GM12878 (cell line): ENCODE measurements around the gene NEMF. TPM values are rescaled to one million over a fixed set of nuclear protein-coding genes. Genes with fewer than 3 reads are reported as not detected.

Experiments used
- EED ChIP-seq: sonication (generic); IDR thresholded peaks from 2 replicates; pipeline ENCODE4 v1.6.1; 2016; ENCODE audit warnings: antibody characterized with exemption, low read depth
- ESRRA ChIP-seq: IDR thresholded peaks from 2 replicates; pipeline ENCODE4 v1.6.1; 2012; ENCODE audit warnings: mild to moderate bottlenecking, low read length, improper control_type of control experiment
- EZH2 ChIP-seq: IDR thresholded peaks from 2 replicates; pipeline ENCODE4 v1.6.1; 2012; ENCODE audit warnings: low read depth, mild to moderate bottlenecking, control low read depth, inconsistent platforms, low read length, borderline replicate concordance; ENCODE audit not compliant: control insufficient read depth
- FOS ChIP-seq: IDR thresholded peaks from 3 replicates; pipeline ENCODE4 v1.6.1; 2011; ENCODE audit warnings: borderline replicate concordance; ENCODE audit not compliant: insufficient read length; ENCODE audit errors: extremely low read depth
- HDGF ChIP-seq: fragments of 450-650 bp; IDR thresholded peaks from 2 replicates; pipeline ENCODE4 v1.6.1; 2016; ENCODE audit warnings: antibody characterized with exemption
- NR2C1 ChIP-seq: fragments of 450-650 bp; IDR thresholded peaks from 2 replicates; pipeline ENCODE4 v1.6.1; 2017; ENCODE audit warnings: antibody characterized with exemption, mild to moderate bottlenecking, moderate library complexity
- PAX5 ChIP-seq: IDR thresholded peaks from 2 replicates; pipeline ENCODE4 v1.6.1; 2011; ENCODE audit warnings: low read depth, low read length, borderline replicate concordance
- SIX5 ChIP-seq: IDR thresholded peaks from 2 replicates; pipeline ENCODE4 v1.6.1; 2011; ENCODE audit warnings: mild to moderate bottlenecking, low read depth, low read length, moderate library complexity; ENCODE audit not compliant: severe bottlenecking
- SMAD1 ChIP-seq: fragments of 450-650 bp; IDR thresholded peaks from 2 replicates; pipeline ENCODE4 v1.6.1; 2018; ENCODE audit warnings: mild to moderate bottlenecking, low read depth; ENCODE audit not compliant: partially characterized antibody
- SMARCA5 ChIP-seq: fragments of 450-650 bp; IDR thresholded peaks from 2 replicates; pipeline ENCODE4 v1.6.1; 2017; ENCODE audit warnings: mild to moderate bottlenecking
- STAT1 ChIP-seq: fragments of 450-650 bp; conservative IDR thresholded peaks from 2 replicates; pipeline ENCODE4 v1.6.1; 2014; ENCODE audit warnings: antibody characterized with exemption, mild to moderate bottlenecking
- WRNIP1 ChIP-seq: IDR thresholded peaks from 2 replicates; pipeline ENCODE4 v1.6.1; 2011; ENCODE audit warnings: low read depth, low read length, improper control_type of control experiment, borderline replicate concordance
- ZNF384 ChIP-seq: IDR thresholded peaks from 2 replicates; pipeline ENCODE4 v1.6.1; 2012; ENCODE audit warnings: low read depth, mild to moderate bottlenecking, low read length, improper control_type of control experiment, borderline replicate concordance
- ZZZ3 ChIP-seq: IDR thresholded peaks from 2 replicates; pipeline ENCODE4 v1.6.1; 2011; ENCODE audit warnings: low read depth; ENCODE audit not compliant: control insufficient read depth, insufficient read length
- polyA plus RNA-seq, 11 experiments: library from polyadenylated mRNA; depleted of rRNA in 4 of 11; unstranded in 6 of 11; stranded (reverse) in 5 of 11; fragments of >200 nt; fragmentation: Nextera tagmentation in 4 of 11; fragmentation: Illumina TruSeq in 1 of 11; extraction: Ambion mirVana in 4 of 11; extraction: Trizol in 1 of 11; gene quantifications; 1 replicate in 1 of 11; 2 replicates in 10 of 11; pipeline versions ENCODE4 v1.2.1 to v1.2.3, GENCODE V29; 2011 to 2016; ENCODE audit warnings: inconsistent platforms in 2 of 11, missing spikeins in 2 of 11, low read depth in 1 of 11
- total RNA-seq, 4 experiments: library from RNA; depleted of rRNA in 3 of 4; stranded (reverse); fragments of >200 nt in 3 of 4; fragmentation: Illumina TruSeq in 1 of 4; extraction: Trizol in 1 of 4; gene quantifications; 2 replicates each; pipeline versions ENCODE4 v1.2.1 to v1.2.3, GENCODE V29; 2013 to 2021
- TF ChIP-seq, protein P1 (sequence below): fragments of 450-650 bp; IDR thresholded peaks from 2 replicates; pipeline ENCODE4 v1.6.1; 2016; ENCODE audit warnings: mild to moderate bottlenecking
- TF ChIP-seq, protein P2 (sequence below): IDR thresholded peaks from 2 replicates; pipeline ENCODE4 v1.6.1; 2012; ENCODE audit warnings: low read depth, low read length, improper control_type of control experiment
- TF ChIP-seq, protein P3 (sequence below): IDR thresholded peaks from 2 replicates; pipeline ENCODE4 v1.6.1; 2012; ENCODE audit warnings: improper control_type of control experiment, low read depth, low read length; ENCODE audit not compliant: insufficient replicate concordance
- TF ChIP-seq, protein P4 (sequence below): fragments of 450-650 bp; IDR thresholded peaks from 2 replicates; pipeline ENCODE4 v1.6.1; 2017; ENCODE audit warnings: borderline replicate concordance
- TF ChIP-seq, protein P5 (sequence below): fragments of 450-650 bp; IDR thresholded peaks from 2 replicates; pipeline ENCODE4 v1.6.1; 2014; ENCODE audit warnings: mild to moderate bottlenecking

The NEMF gene
- total and polyA plus RNA-seq, 10 of the 15 experiments (the other 5 are each of a cell fraction or from before 2014, with no cell fraction given) = 31.5 to 80.1 (median 61.1) TPM

DNA sequence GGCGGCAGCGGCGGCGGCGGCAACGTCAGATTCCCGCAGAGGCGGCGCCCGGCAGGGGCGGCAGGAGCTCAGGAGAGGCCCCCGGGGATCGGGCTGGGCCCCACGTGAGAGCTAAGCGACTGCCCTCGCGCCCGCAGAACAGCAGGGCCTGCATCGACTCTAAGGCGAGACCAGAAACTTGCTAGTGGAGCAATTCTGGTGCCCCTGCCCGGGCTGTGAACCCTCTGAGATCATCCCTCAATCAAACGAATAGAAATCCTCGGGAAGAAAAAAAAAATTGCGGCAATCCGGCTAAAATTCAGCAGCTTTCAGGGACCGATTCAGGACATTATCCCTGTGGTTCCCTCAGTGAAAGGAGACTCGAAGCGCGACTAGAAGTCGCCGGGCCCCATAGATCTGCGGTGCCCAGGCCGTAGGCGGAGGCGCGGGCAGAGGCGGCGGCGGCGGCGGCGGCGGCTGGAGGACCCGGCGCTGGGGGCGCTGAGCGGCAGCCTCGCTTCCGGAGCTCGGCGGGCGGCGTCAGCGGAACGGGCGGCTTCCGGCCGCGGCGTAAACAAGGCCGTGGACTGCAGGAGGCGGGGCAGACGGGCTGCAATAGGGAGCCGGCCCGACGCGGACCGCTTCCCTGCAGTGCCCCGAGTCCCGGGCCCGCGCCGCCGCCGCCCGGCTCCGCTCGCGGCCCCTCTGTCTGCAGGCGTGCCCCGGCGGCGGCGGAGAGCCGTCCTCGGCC lies 84.9 kb downstream of the NEMF start, which contains the start of gene KLHDC2 (continued):
- TF ChIP-seq, protein P1, sequence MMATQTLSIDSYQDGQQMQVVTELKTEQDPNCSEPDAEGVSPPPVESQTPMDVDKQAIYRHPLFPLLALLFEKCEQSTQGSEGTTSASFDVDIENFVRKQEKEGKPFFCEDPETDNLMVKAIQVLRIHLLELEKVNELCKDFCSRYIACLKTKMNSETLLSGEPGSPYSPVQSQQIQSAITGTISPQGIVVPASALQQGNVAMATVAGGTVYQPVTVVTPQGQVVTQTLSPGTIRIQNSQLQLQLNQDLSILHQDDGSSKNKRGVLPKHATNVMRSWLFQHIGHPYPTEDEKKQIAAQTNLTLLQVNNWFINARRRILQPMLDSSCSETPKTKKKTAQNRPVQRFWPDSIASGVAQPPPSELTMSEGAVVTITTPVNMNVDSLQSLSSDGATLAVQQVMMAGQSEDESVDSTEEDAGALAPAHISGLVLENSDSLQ = peak; percentile 17; the same call in 1 of the 2 replicates
- TF ChIP-seq SMAD1 (no peak), FOS (no peak), ZZZ3 (no peak), WRNIP1 (no peak), SIX5 (no peak), EED (no peak; the same call in 1 of the 2 replicates), ZNF384 (no peak), PAX5 (peak; percentile 34; the same call in 1 of the 2 replicates), SMARCA5 (no peak; the same call in 1 of the 2 replicates), NR2C1 (peak; percentile 63), HDGF (no peak), STAT1 (no peak; the same call in 1 of the 2 replicates), ESRRA (no peak), EZH2 (no peak)
- TF ChIP-seq, protein P2, sequence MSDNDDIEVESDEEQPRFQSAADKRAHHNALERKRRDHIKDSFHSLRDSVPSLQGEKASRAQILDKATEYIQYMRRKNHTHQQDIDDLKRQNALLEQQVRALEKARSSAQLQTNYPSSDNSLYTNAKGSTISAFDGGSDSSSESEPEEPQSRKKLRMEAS = peak; percentile 66; the same call in 1 of the 2 replicates
- TF ChIP-seq, protein P3, sequence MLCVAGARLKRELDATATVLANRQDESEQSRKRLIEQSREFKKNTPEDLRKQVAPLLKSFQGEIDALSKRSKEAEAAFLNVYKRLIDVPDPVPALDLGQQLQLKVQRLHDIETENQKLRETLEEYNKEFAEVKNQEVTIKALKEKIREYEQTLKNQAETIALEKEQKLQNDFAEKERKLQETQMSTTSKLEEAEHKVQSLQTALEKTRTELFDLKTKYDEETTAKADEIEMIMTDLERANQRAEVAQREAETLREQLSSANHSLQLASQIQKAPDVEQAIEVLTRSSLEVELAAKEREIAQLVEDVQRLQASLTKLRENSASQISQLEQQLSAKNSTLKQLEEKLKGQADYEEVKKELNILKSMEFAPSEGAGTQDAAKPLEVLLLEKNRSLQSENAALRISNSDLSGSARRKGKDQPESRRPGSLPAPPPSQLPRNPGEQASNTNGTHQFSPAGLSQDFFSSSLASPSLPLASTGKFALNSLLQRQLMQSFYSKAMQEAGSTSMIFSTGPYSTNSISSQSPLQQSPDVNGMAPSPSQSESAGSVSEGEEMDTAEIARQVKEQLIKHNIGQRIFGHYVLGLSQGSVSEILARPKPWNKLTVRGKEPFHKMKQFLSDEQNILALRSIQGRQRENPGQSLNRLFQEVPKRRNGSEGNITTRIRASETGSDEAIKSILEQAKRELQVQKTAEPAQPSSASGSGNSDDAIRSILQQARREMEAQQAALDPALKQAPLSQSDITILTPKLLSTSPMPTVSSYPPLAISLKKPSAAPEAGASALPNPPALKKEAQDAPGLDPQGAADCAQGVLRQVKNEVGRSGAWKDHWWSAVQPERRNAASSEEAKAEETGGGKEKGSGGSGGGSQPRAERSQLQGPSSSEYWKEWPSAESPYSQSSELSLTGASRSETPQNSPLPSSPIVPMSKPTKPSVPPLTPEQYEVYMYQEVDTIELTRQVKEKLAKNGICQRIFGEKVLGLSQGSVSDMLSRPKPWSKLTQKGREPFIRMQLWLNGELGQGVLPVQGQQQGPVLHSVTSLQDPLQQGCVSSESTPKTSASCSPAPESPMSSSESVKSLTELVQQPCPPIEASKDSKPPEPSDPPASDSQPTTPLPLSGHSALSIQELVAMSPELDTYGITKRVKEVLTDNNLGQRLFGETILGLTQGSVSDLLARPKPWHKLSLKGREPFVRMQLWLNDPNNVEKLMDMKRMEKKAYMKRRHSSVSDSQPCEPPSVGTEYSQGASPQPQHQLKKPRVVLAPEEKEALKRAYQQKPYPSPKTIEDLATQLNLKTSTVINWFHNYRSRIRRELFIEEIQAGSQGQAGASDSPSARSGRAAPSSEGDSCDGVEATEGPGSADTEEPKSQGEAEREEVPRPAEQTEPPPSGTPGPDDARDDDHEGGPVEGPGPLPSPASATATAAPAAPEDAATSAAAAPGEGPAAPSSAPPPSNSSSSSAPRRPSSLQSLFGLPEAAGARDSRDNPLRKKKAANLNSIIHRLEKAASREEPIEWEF = no peak
- TF ChIP-seq, protein P4, sequence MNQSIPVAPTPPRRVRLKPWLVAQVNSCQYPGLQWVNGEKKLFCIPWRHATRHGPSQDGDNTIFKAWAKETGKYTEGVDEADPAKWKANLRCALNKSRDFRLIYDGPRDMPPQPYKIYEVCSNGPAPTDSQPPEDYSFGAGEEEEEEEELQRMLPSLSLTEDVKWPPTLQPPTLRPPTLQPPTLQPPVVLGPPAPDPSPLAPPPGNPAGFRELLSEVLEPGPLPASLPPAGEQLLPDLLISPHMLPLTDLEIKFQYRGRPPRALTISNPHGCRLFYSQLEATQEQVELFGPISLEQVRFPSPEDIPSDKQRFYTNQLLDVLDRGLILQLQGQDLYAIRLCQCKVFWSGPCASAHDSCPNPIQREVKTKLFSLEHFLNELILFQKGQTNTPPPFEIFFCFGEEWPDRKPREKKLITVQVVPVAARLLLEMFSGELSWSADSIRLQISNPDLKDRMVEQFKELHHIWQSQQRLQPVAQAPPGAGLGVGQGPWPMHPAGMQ = no peak
- TF ChIP-seq, protein P5, sequence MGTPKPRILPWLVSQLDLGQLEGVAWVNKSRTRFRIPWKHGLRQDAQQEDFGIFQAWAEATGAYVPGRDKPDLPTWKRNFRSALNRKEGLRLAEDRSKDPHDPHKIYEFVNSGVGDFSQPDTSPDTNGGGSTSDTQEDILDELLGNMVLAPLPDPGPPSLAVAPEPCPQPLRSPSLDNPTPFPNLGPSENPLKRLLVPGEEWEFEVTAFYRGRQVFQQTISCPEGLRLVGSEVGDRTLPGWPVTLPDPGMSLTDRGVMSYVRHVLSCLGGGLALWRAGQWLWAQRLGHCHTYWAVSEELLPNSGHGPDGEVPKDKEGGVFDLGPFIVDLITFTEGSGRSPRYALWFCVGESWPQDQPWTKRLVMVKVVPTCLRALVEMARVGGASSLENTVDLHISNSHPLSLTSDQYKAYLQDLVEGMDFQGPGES = no peak
